Mesenchymal stem cell (in vitro differentiated cells and primary cell): Measurements from ENCODE around the gene PRKCZ.

Source experiments
- DNase-seq: peaks from one replicate; pipeline ENCODE4 v3.0.0-alpha.2; 2013
- H2AFZ ChIP-seq: one replicate; pipeline ENCODE4 v1.6.1; 2013; ENCODE audit warnings: low read depth, mild to moderate bottlenecking, control low read depth, inconsistent platforms, low read length, moderate library complexity
- H2AK5ac ChIP-seq: 2 replicates; pipeline ENCODE4 v1.6.1; 2013; ENCODE audit warnings: low read length, moderate library complexity, mild to moderate bottlenecking, inconsistent platforms; ENCODE audit not compliant: severe bottlenecking
- H2BK120ac ChIP-seq: one replicate; pipeline ENCODE4 v1.6.1; 2013; ENCODE audit warnings: low read depth, mild to moderate bottlenecking, inconsistent platforms, low read length, moderate library complexity
- H2BK12ac ChIP-seq, 2 experiments: one replicate each; pipeline ENCODE4 v1.6.1; 2013; ENCODE audit warnings: inconsistent platforms in 2 of 2, low read length in 2 of 2, mild to moderate bottlenecking in 2 of 2, moderate library complexity in 2 of 2, control low read depth in 1 of 2
- H2BK15ac ChIP-seq: one replicate; pipeline ENCODE4 v1.6.1; 2013; ENCODE audit warnings: mild to moderate bottlenecking, low read depth, inconsistent platforms; ENCODE audit not compliant: poor library complexity, severe bottlenecking
- H2BK5ac ChIP-seq: 2 replicates; pipeline ENCODE4 v1.6.1; 2013; ENCODE audit warnings: low read depth, mild to moderate bottlenecking, low read length, control low read depth, inconsistent platforms; ENCODE audit not compliant: poor library complexity, severe bottlenecking
- H3K14ac ChIP-seq, 2 experiments: one replicate each; pipeline ENCODE4 v1.6.1; 2013; ENCODE audit warnings: inconsistent platforms in 2 of 2, low read length in 2 of 2, control low read depth in 1 of 2, mild to moderate bottlenecking in 1 of 2, moderate library complexity in 1 of 2
- H3K18ac ChIP-seq, 2 experiments: one replicate each; pipeline ENCODE4 v1.6.1; 2013; ENCODE audit warnings: inconsistent platforms in 2 of 2, low read length in 2 of 2, control low read depth in 1 of 2, low read depth in 1 of 2, mild to moderate bottlenecking in 1 of 2
- H3K23ac ChIP-seq, 2 experiments: one replicate each; pipeline ENCODE4 v1.6.1; 2013; ENCODE audit warnings: inconsistent platforms in 2 of 2, low read length in 2 of 2, mild to moderate bottlenecking in 2 of 2, moderate library complexity in 2 of 2, control low read depth in 1 of 2
- H3K27ac ChIP-seq: 2 replicates; pipeline ENCODE4 v1.5.1; 2013; ENCODE audit warnings: mild to moderate bottlenecking, moderate library complexity, low read length, control low read depth, inconsistent platforms; ENCODE audit not compliant: poor library complexity, severe bottlenecking
- H3K27me3 ChIP-seq, 2 experiments: 2 replicates each; pipeline versions ENCODE4 v1.6.1 to v1.7.0; 2013; ENCODE audit warnings: low read length in 2 of 2, mild to moderate bottlenecking in 2 of 2, moderate library complexity in 2 of 2, control low read depth in 1 of 2, inconsistent platforms in 1 of 2; ENCODE audit not compliant: control insufficient read depth in 1 of 2, insufficient read depth in 1 of 2
- H3K36me3 ChIP-seq, 2 experiments: 2 replicates each; pipeline versions ENCODE4 v1.6.1 to v1.7.0; 2013; ENCODE audit warnings: low read length in 2 of 2, control low read depth in 1 of 2, inconsistent platforms in 1 of 2, low read depth in 1 of 2, mild to moderate bottlenecking in 1 of 2; ENCODE audit not compliant: insufficient read depth in 2 of 2, control insufficient read depth in 1 of 2
- H3K4ac ChIP-seq, 2 experiments: one replicate each; pipeline ENCODE4 v1.6.1; 2013; ENCODE audit warnings: inconsistent platforms in 2 of 2, low read length in 2 of 2, mild to moderate bottlenecking in 2 of 2, moderate library complexity in 2 of 2, control low read depth in 1 of 2, low read depth in 1 of 2
- H3K4me1 ChIP-seq: 2 replicates; pipeline ENCODE4 v1.6.1; 2013; ENCODE audit warnings: low read depth, low read length, control low read depth; ENCODE audit not compliant: control insufficient read depth, insufficient read depth
- H3K4me2 ChIP-seq: 2 replicates; pipeline ENCODE4 v1.6.1; 2013; ENCODE audit warnings: low read length, mild to moderate bottlenecking, inconsistent platforms; ENCODE audit not compliant: poor library complexity, severe bottlenecking
- H3K4me3 ChIP-seq, 2 experiments: 2 replicates each; pipeline versions ENCODE4 v1.5.1 to v1.7.0; 2013; ENCODE audit warnings: low read length in 2 of 2, mild to moderate bottlenecking in 2 of 2, control low read depth in 1 of 2, low read depth in 1 of 2; ENCODE audit not compliant: insufficient read depth in 1 of 2
- H3K79me1 ChIP-seq: replicated peaks from 2 replicates; pipeline ENCODE4 v1.6.1; 2013; ENCODE audit warnings: mild to moderate bottlenecking, control low read depth, low read length, inconsistent platforms; ENCODE audit not compliant: poor library complexity, severe bottlenecking
- H3K9ac ChIP-seq: 2 replicates; pipeline ENCODE4 v1.7.0; 2013; ENCODE audit warnings: mild to moderate bottlenecking, low read length, moderate library complexity
- H3K9me3 ChIP-seq: 2 replicates; pipeline ENCODE4 v1.7.0; 2013; ENCODE audit warnings: mild to moderate bottlenecking, low read length; ENCODE audit not compliant: control insufficient read depth
- H4K8ac ChIP-seq: one replicate; pipeline ENCODE4 v1.6.1; 2013; ENCODE audit warnings: inconsistent platforms, mild to moderate bottlenecking, low read length, moderate library complexity
- H4K91ac ChIP-seq: one replicate; pipeline ENCODE4 v1.6.1; 2013; ENCODE audit warnings: mild to moderate bottlenecking, low read length, inconsistent platforms
- WGBS: methylation state at CpG from one replicate; pipeline ENCODE4 v1.1.7; 2013; ENCODE audit warnings: mixed read lengths; 5-methylcytosine and 5-hydroxymethylcytosine counted together

The PRKCZ gene

GRCh38 chr1:2053784-2054376 is 3.7 kb downstream of the PRKCZ start:
- Histone ChIP-seq H3K36me3 (peaks cover 0 to 24% of the 10 kb centered on the region in 2 experiments), H2BK15ac (no peak overlapping the region), H3K4me2 (no peak overlapping the region), H2BK5ac (no peak overlapping the region), H2AFZ (no peak overlapping the region), H3K23ac (no peak overlapping the region), H3K14ac (no peak overlapping the region), H3K4me3 (no peak overlapping the region), H2BK120ac (no peak overlapping the region), H3K18ac (no peak overlapping the region), H4K91ac (no peak overlapping the region), H3K27me3 (peaks cover 0 to 38% of the 10 kb centered on the region in 2 experiments), H3K79me1 (peaks cover 38% of the 10 kb centered on the region), H2AK5ac (no peak overlapping the region), H3K4me1 (peaks cover 31% of the 10 kb centered on the region), H3K9ac (no peak overlapping the region), H2BK12ac (no peak overlapping the region), H3K4ac (no peak overlapping the region), H3K9me3 (no peaks in the 10 kb centered on the region), H4K8ac (no peak overlapping the region), H3K27ac (no peak overlapping the region)
- DNase-seq, result no peak
- 89% methylated on average over 10 of the region's 12 CpGs for WGBS

GRCh38 chr1:2054560-2054959 is 4.3 kb downstream of the PRKCZ start:
- Histone ChIP-seq H3K23ac (no peak overlapping the region), H2BK120ac (no peak overlapping the region), H3K4me2 (no peak overlapping the region), H3K9me3 (no peaks in the 10 kb centered on the region), H2BK5ac (no peak overlapping the region), H4K8ac (no peak overlapping the region), H3K36me3 (peaks cover 0 to 28% of the 10 kb centered on the region in 2 experiments), H4K91ac (no peak overlapping the region), H3K27ac (no peak overlapping the region), H2AFZ (no peak overlapping the region), H3K4ac (no peak overlapping the region), H2AK5ac (no peak overlapping the region), H2BK15ac (no peak overlapping the region), H2BK12ac (no peak overlapping the region), H3K79me1 (peaks cover 37% of the 10 kb centered on the region), H3K14ac (no peak overlapping the region), H3K27me3 (peaks cover 0 to 34% of the 10 kb centered on the region in 2 experiments), H3K18ac (no peak overlapping the region), H3K4me3 (no peak overlapping the region), H3K4me1 (peaks cover 26% of the 10 kb centered on the region), H3K9ac (no peak overlapping the region)
- DNase-seq, result no peak
- 93% methylated on average over 19 of the region's 22 CpGs for WGBS

GRCh38 chr1:2055911-2056575 is 5.8 kb downstream of the PRKCZ start:
- no peak overlapping the region for H3K27ac ChIP-seq
- H2BK5ac ChIP-seq, result no peak overlapping the region
- peaks cover 0 to 43% of the 10 kb centered on the region in 2 experiments for H3K36me3 ChIP-seq
- H3K18ac ChIP-seq, result no peak overlapping the region
- no peak overlapping the region for H3K14ac ChIP-seq
- H3K23ac ChIP-seq, result no peak overlapping the region
- H2BK120ac ChIP-seq, result no peak overlapping the region
- H4K91ac ChIP-seq, result no peak overlapping the region
- peaks cover 0 to 37% of the 10 kb centered on the region in 2 experiments for H3K27me3 ChIP-seq
- 92% methylated on average over 29 of the region's 29 CpGs for WGBS
- H3K9ac ChIP-seq, result no peak overlapping the region
- DNase-seq, result no peak
- H4K8ac ChIP-seq, result no peak overlapping the region
- peaks cover 42% of the 10 kb centered on the region for H3K79me1 ChIP-seq
- no peak overlapping the region for H2AK5ac ChIP-seq
- H3K4me2 ChIP-seq, result no peak overlapping the region
- no peak overlapping the region for H2BK15ac ChIP-seq
- H3K4ac ChIP-seq, result no peak overlapping the region
- no peak overlapping the region for H2AFZ ChIP-seq
- H3K4me1 ChIP-seq, result peaks cover 23% of the 10 kb centered on the region
- no peak overlapping the region for H2BK12ac ChIP-seq
- H3K9me3 ChIP-seq, result no peaks in the 10 kb centered on the region
- no peak overlapping the region for H3K4me3 ChIP-seq

- Histone ChIP-seq H3K4ac (no peak overlapping the region), H4K8ac (no peak overlapping the region), H3K79me1 (peaks cover 42% of the 10 kb centered on the region), H2BK5ac (no peak overlapping the region), H3K18ac (no peak overlapping the region), H3K27ac (no peak overlapping the region), H3K9me3 (no peaks in the 10 kb centered on the region), H3K36me3 (peaks cover 0 to 53% of the 10 kb centered on the region in 2 experiments), H3K9ac (no peak overlapping the region), H3K14ac (no peak overlapping the region), H3K4me3 (no peak overlapping the region), H2BK15ac (no peak overlapping the region), H3K4me2 (no peak overlapping the region), H2BK12ac (no peak overlapping the region), H2AFZ (no peak overlapping the region), H3K4me1 (peaks cover 22% of the 10 kb centered on the region), H3K27me3 (peaks cover 0 to 27% of the 10 kb centered on the region in 2 experiments), H2AK5ac (no peak overlapping the region), H3K23ac (no peak overlapping the region), H2BK120ac (no peak overlapping the region), H4K91ac (no peak overlapping the region)
- WGBS, result 92% methylated on average over 25 of the region's 25 CpGs
- no peak for DNase-seq
Measured at GRCh38 chr1:2056955-2057590, 6.9 kb downstream of the PRKCZ start.
